Amniotic stem cell (primary cell): Measurements from ENCODE around the gene RNF126.
"Not testable (repeated sequence)": the region's sequence is repeated elsewhere in the genome, so short reads cannot be mapped to it uniquely, and the experiment has no call there.

Experiments used
- DNase-seq: peaks from one replicate; lab custom pipeline; 2025; lab: John Stamatoyannopoulos, UW

RNF126 gene

GRCh38 chr19:662962-663681 is at the start of gene RNF126:
RNF126 (minus strand) TSS chr19:663214; CDS start chr19:663121, 93 bp downstream.
- DNase-seq: peak; percentile 70

DNA sequence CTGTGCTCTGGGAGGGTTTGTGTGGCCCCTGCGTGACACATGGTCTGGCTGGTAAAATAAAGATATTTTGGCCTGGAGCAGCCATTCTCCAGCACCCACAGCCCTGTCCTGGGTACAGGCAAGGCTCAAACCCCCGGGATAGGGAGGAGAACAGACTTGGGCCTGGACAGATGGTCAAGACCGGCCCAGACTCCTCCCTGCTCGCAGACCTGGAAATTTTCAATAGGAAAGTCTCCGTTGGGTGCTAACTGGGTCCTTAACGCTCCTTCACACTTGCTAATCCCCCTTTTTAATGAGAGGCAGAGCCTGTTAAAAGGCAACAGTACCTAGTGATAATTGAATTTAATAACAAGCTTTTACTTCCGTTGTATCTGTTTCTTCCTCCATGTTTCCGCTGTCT is 48.2 kb upstream of the RNF126 start:
- DNase-seq: no peak

GRCh38 chr19:710767-711166 is 47.8 kb upstream of the RNF126 start:
- DNase-seq: no peak

DNA sequence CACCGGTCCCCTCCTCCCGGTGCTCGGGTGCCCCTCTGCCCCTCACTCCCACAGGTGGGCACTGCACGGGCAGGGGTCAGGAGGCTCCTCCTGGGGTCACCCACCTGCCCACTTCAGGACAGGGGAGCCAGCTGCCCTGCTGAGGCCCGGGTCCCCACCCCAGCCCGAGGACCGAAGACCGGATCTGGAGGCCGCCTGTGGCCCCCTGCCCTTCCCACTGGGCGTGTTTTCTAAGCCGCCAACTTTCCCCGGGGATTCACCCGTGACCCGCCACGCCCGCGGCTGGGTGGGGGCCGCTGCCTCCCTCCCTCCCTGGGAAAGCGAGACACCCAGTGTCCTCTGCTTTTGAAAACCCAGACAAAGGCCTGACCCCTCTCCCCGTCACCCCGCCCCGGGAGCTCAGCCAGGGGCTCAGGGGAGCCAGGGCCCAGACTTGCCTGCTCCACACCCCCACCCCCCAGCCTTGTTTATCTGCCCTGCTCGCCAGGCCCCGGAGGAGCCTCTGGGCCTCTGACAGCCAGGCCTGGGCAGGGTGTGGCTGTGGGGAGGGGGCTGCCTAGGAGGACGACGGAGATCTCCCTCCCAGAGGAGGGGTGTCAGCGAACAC is 47.1 kb upstream of the RNF126 start:
- DNase-seq: no peak

DNA sequence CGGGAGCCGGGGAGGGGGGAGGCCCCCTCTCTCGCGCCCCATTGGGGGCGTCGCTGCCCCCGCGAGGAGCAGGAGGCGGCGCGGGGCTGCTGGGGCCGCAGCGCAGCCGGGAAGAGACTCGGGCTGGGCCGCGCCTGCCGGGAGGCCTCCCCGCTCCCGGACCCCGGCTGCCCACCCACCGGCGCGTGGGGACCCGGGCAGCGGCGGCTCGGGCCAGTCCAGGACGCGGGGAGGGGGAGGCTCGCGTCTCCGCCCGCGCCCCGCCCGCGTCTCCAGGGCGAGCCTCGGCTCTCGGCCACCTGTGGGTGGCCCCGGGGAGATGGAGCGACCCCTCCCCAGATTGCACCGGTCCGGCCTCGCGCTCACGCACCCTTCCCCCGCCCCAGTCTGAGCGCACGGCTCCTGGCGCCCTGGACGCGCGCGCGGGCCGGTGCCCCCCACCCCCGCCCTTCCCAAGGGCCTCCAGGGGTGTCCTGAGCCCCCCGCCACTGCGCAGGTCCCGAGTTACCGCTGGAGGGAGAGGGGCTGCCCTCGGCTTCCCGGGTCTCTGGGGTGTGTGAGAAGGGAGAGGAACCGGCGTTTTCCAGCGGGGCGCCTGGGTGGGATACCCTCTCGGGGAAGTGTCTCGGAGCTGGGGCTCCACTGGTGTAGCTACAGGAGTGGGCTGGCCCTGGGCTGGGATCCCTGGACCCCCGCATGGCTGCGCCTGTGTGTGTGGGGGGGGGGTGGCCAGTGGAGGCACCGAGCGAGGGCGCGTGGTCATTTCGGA is 46.4 kb upstream of the RNF126 start:
- DNase-seq: no peak

- DNase-seq: no peak
These were observed 45.4 kb upstream of the RNF126 start, which contains the start of gene PALM for GRCh38 chr19:708154-709143. PALM (plus strand) TSS chr19:708935; CDS start chr19:709147, 212 bp downstream.

GRCh38 chr19:704447-704741 is 41.4 kb upstream of the RNF126 start:
- DNase-seq: no peak

- no peak for DNase-seq
These were observed 40.8 kb upstream of the RNF126 start for GRCh38 chr19:703651-704446.

- no peak for DNase-seq
These were observed 40.3 kb upstream of the RNF126 start for GRCh38 chr19:703329-703650.

- not testable (repeated sequence) for DNase-seq
These were observed 39.8 kb upstream of the RNF126 start for GRCh38 chr19:702847-703246.

- not testable (repeated sequence) for DNase-seq
These were observed 36.9 kb upstream of the RNF126 start for GRCh38 chr19:699885-700284.

DNA sequence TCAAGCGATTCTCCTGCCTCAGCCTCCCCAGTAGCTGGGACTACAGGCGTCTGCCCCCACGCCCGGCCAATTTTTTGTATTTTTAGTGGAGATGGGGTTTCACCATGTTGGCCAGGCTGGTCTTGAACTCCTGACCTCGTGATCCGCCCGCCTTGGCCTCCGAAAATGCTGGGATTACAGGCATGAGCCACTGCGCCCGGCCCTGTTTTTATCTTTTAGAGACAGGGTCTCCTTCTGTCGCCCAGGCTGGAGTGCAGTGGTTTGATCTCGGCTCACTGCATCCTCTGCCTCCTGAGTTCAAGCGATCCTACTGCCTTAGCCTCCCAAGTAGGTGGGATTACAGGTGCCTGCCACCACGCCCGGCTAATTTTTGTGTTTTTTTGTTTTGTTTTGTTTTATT is 35.5 kb upstream of the RNF126 start:
- not testable (repeated sequence) for DNase-seq

GRCh38 chr19:695352-695949 is 32.4 kb upstream of the RNF126 start, which contains the start of gene PRSS57:
PRSS57 (minus strand) TSS chr19:695452; CDS start chr19:695430, 22 bp downstream.
- DNase-seq: no peak

DNA sequence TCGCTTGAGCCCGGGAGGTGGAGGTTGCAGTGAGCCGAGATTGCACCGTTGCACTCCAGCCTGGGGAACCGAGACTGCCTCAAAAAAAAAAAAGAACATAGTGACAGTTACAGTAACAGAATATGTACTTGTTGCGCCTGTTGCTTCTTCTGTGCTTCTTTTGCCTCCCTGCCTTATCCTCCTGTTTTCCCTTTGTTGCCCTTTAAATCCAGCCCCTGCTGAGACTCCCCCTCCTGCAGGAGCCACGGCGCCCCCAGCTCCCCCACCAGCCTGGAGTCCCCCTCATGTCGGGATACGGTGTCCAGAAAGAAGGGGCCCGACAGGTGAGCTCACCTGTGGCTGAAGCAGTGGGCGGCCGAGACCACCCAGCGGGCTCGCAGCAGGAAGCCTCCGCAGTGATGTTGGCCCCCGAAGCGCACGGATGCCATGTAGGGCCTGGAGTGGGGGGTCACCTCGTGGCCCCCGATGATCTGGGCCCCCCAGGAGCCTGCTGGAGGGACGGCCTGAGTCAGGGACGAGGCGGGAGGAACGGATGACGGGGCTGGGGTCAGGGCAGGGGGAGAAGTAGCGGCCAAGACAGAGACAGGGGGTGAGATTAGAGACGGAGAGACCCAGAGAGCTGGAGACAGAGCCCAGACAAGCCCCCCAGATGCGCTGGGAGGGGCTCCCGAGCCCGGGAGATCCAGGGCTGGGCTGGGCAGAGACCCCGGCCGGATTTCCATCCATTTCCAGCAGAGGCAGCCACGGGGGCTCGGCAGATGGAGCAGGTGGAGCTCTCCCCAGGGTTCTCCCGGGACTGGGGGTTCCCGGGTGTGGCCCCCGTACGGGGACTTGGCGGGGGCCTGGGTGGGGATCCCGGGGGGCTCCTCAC is 31.7 kb upstream of the RNF126 start:
- DNase-seq: no peak

GRCh38 chr19:690203-690602 is 27.2 kb upstream of the RNF126 start:
- no peak for DNase-seq

DNA sequence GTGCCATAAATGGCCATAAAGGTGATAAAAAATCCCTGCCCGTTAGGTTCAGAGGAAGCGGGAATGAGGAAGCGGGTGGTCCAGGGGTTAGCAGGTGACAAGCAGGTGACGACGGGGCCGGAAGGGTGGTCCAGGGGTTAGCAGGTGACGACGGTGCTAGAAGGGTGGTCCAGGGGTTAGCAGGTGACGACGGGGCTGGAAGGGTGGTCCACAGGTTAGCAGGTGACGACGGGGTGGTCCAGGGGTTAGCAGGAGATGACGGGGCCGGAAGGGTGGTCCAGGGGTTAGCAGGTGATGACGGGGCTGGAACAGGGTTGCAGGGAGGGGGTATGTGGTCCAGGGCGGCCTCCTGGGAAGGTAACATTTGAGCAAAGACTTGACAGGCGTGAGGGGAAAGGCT is 26.0 kb upstream of the RNF126 start:
- no peak for DNase-seq

DNA sequence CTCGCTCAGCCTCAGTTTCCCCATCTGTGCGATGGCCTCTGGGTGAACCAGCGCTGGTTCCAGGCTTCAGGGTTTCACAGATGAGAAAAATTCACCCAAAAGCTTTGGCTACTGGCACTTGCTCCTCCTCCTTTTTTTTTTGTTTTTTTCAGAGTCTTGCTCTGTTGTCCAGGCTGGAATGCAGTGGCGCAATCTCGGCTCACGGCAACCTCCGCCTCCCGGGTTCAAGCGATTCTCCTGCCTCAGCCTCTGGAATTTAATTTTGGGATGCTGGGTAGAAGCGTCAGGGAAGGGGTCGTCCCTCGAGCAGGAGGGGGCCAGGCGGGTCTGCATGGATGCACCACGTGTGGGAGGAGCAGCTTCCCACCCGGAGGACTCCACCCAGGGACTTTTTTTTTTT is 25.2 kb upstream of the RNF126 start:
- DNase-seq: no peak

DNA sequence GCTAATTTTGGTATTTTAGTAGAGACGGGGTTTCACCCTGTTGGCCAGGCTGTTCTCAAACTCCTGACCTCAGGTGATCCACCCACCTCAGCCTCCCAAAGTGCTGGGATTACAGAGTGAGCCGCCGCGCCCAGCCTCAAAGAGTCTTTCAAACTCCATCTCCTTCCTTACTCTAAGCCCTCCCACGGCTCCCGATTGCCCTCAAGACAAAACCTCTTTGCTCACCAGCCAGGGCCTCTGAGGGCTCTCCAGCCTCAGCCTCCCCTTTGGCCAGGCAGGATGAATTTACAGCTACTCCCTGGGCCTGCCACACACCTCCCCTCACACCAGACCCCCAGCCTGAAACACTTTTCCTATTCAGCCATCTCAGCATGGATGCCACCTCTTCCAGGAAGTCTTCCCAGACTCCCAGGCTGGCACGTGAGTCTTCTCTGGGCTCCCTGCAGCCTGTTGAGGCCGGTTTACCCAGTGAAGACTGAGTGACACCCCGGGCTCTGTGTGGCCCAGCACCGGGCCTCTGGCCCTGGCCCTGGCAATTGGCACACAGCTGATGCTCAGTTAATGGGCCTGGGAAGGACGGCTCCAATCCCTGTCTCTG is 24.7 kb upstream of the RNF126 start:
- no peak for DNase-seq

- no peak for DNase-seq
These were observed 23.7 kb upstream of the RNF126 start for GRCh38 chr19:686589-687297.
